Adipose tissue (tissue), 3 donors: Measurements from ENCODE around the gene PIGC. TPM values are rescaled to one million over a fixed set of nuclear protein-coding genes. Genes with fewer than 3 reads are reported as not detected.

Source experiments
- polyA plus RNA-seq, 3 donors: library from polyadenylated mRNA; stranded (reverse); fragments of 200-250 nt; gene quantifications; one replicate each; pipeline ENCODE4 v1.2.3, GENCODE V29; 2013
- donor health status: healthy with polysubstance abuse.
- donor health status: Bipolar disorder and iron deficiency.
- donor health status: healthy.

The PIGC gene
- polyA plus RNA-seq, 3 donors = 18.2 to 23.8 (median 22.7) TPM

Other genes with a start within 250 kb of the PIGC start
- not detected for gene C1orf105, start 23.4 kb downstream of the PIGC start, polyA plus RNA-seq
- 10 to 100 TPM in 2 of 3 donors, 1 to 10 TPM in 1; 7.7 to 14.1 (median 11.0) TPM for gene SUCO, start 89.1 kb upstream of the PIGC start, polyA plus RNA-seq
- under 1 TPM in 2 of 3 donors, not detected in 1; 0.06 to 0.18 TPM for gene FASLG, start 215.0 kb upstream of the PIGC start, polyA plus RNA-seq